H1 (cell line): ENCODE data around the gene GFI1B. TPM values are rescaled to one million over a fixed set of nuclear protein-coding genes. Genes with fewer than 3 reads are reported as not detected.

ENCODE experiments used
- CTCF ChIA-PET: fragments of 300-600 bp; sonication (Branson Sonifier 250); formaldehyde crosslinking; loops from one replicate; lab custom pipeline; 2021; ENCODE audit not compliant: partially characterized antibody; lab: Charles Lee
- POLR2A ChIA-PET: fragments of 300-600 bp; sonication (Branson Sonifier 250); formaldehyde crosslinking; loops from one replicate; lab custom pipeline; 2021; ENCODE audit warnings: inconsistent platforms; ENCODE audit not compliant: partially characterized antibody; lab: Charles Lee
- DNase-seq, 2 experiments: peaks; one replicate each; pipeline versions ENCODE4 v3.0.0 to v3.0.0-alpha.2; 2010 to 2022; ENCODE audit warnings: low spot score in 2 of 2, low read depth in 1 of 2, mixed read lengths in 1 of 2
- FAIRE-seq: peaks from 2 replicates; lab custom pipeline; 2011; peaks lifted over from hg19 to GRCh38; lab: Jason Lieb, UNC
- H2AFZ ChIP-seq: 2 replicates; pipeline ENCODE4 v1.8.1; 2012; ENCODE audit warnings: low read length, inconsistent platforms
- H2AK5ac ChIP-seq: 2 replicates; pipeline ENCODE4 v1.6.1; 2013; ENCODE audit warnings: low read depth, low read length
- H2BK120ac ChIP-seq: replicated peaks from 2 replicates; pipeline ENCODE3; 2013; ENCODE audit warnings: low read depth, low read length, inconsistent platforms
- H2BK12ac ChIP-seq: 2 replicates; pipeline ENCODE4 v1.6.1; 2013; ENCODE audit warnings: low read depth, low read length
- H2BK15ac ChIP-seq: 2 replicates; pipeline ENCODE4 v1.6.1; 2013; ENCODE audit warnings: low read length
- H2BK20ac ChIP-seq: 2 replicates; pipeline ENCODE4 v1.6.1; 2013; ENCODE audit warnings: low read length
- H2BK5ac ChIP-seq: 2 replicates; pipeline ENCODE4 v1.6.1; 2013; ENCODE audit warnings: low read depth, low read length
- H3K14ac ChIP-seq: 2 replicates; pipeline ENCODE4 v1.6.1; 2013; ENCODE audit warnings: inconsistent platforms; ENCODE audit not compliant: insufficient read length
- H3K18ac ChIP-seq: 2 replicates; pipeline ENCODE4 v1.6.1; 2013; ENCODE audit warnings: low read length; ENCODE audit errors: extremely low read depth
- H3K23ac ChIP-seq: 2 replicates; pipeline ENCODE4 v1.6.1; 2013; ENCODE audit warnings: inconsistent platforms; ENCODE audit not compliant: insufficient read length
- H3K23me2 ChIP-seq: 2 replicates; pipeline ENCODE4 v1.6.1; 2013; ENCODE audit warnings: low read depth, low read length
- H3K27ac ChIP-seq: 2 replicates; pipeline ENCODE4 v1.6.1; 2011; ENCODE audit warnings: low read depth, low read length, inconsistent platforms
- H3K27me3 ChIP-seq, 4 experiments: replicated peaks in 1 of 4; 1 replicate in 1 of 4; 2 replicates in 3 of 4; pipeline versions ENCODE4 v1.6.1 to v1.8.1; 2011 to 2013; ENCODE audit warnings: low read length in 3 of 4, mild to moderate bottlenecking in 3 of 4, inconsistent platforms in 2 of 4, mixed read lengths in 2 of 4, moderate library complexity in 1 of 4; ENCODE audit not compliant: control insufficient read depth in 3 of 4, insufficient read depth in 3 of 4; ENCODE audit errors: extremely low read depth in 1 of 4
- H3K36me3 ChIP-seq, 4 experiments: 2 replicates each; pipeline versions ENCODE4 v1.6.1 to v1.8.1; 2011 to 2013; ENCODE audit warnings: mild to moderate bottlenecking in 4 of 4, low read length in 3 of 4, moderate library complexity in 2 of 4, control low read depth in 1 of 4, inconsistent platforms in 1 of 4; ENCODE audit not compliant: insufficient read depth in 4 of 4, control insufficient read depth in 2 of 4
- H3K4ac ChIP-seq: replicated peaks from 2 replicates; pipeline ENCODE3; 2013; ENCODE audit warnings: low read length, low read depth, mixed read lengths, inconsistent platforms; ENCODE audit not compliant: insufficient read length
- H3K4me1 ChIP-seq, 4 experiments: replicated peaks in 1 of 4; 1 replicate in 1 of 4; 2 replicates in 3 of 4; pipeline versions ENCODE4 v1.6.1 to v1.8.1; 2011 to 2013; ENCODE audit warnings: low read length in 3 of 4, inconsistent platforms in 2 of 4, mixed read lengths in 1 of 4; ENCODE audit not compliant: insufficient read depth in 4 of 4, control insufficient read depth in 3 of 4
- H3K4me2 ChIP-seq, 2 experiments: 2 replicates each; pipeline versions ENCODE4 v1.6.1 to v1.8.1; 2011 to 2013; ENCODE audit warnings: low read depth in 2 of 2, low read length in 2 of 2, control low read depth in 1 of 2, inconsistent platforms in 1 of 2, mild to moderate bottlenecking in 1 of 2; ENCODE audit not compliant: insufficient read depth in 1 of 2
- H3K4me3 ChIP-seq, 4 experiments: fragments of 200-600, 300-600 bp in 1 of 4; sonication (generic), shearing (Covaris generic), sonication (Bioruptor Twin) in 1 of 4; 2 replicates each; pipeline versions ENCODE4 v1.5.1 to v1.8.1; 2011 to 2016; ENCODE audit warnings: low read length in 4 of 4, low read depth in 3 of 4, control low read depth in 2 of 4, inconsistent platforms in 2 of 4, mild to moderate bottlenecking in 2 of 4, mixed read lengths in 1 of 4, moderate library complexity in 1 of 4; ENCODE audit not compliant: insufficient read depth in 2 of 4; ENCODE audit errors: extremely low read depth in 1 of 4
- H3K56ac ChIP-seq: replicated peaks from 2 replicates; pipeline ENCODE3; 2013; ENCODE audit warnings: low read depth, mild to moderate bottlenecking, mixed read lengths, low read length, inconsistent platforms; ENCODE audit not compliant: insufficient read length
- H3K79me1 ChIP-seq: 2 replicates; pipeline ENCODE4 v1.6.1; 2013; ENCODE audit warnings: low read depth, low read length, control low read depth
- H3K79me2 ChIP-seq, 2 experiments: 2 replicates each; pipeline versions ENCODE4 v1.6.1 to v1.8.1; 2012 to 2013; ENCODE audit warnings: low read length in 2 of 2, mild to moderate bottlenecking in 2 of 2, inconsistent platforms in 1 of 2; ENCODE audit not compliant: insufficient read depth in 2 of 2, control insufficient read depth in 1 of 2
- H3K9ac ChIP-seq, 4 experiments: replicated peaks in 1 of 4; 1 replicate in 1 of 4; 2 replicates in 3 of 4; pipeline versions ENCODE4 v1.6.1 to v1.8.1; 2011 to 2013; ENCODE audit warnings: low read depth in 3 of 4, low read length in 3 of 4, control low read depth in 2 of 4, mild to moderate bottlenecking in 2 of 4, moderate library complexity in 2 of 4, inconsistent platforms in 1 of 4; ENCODE audit errors: extremely low read depth in 1 of 4
- H3K9me3 ChIP-seq, 2 experiments: 2 replicates each; pipeline versions ENCODE4 v1.6.1 to v1.8.1; 2012 to 2013; ENCODE audit warnings: mild to moderate bottlenecking in 2 of 2, moderate library complexity in 2 of 2, control low read depth in 1 of 2, inconsistent platforms in 1 of 2, low read depth in 1 of 2, low read length in 1 of 2, mixed read lengths in 1 of 2; ENCODE audit not compliant: insufficient read depth in 2 of 2
- H4K20me1 ChIP-seq, 2 experiments: replicated peaks in 1 of 2; 2 replicates each; pipeline versions ENCODE3 to v1.8.1; 2011 to 2013; ENCODE audit warnings: inconsistent platforms in 2 of 2, low read length in 2 of 2, mild to moderate bottlenecking in 1 of 2; ENCODE audit not compliant: insufficient read depth in 2 of 2, control insufficient read depth in 1 of 2
- H4K5ac ChIP-seq: 2 replicates; pipeline ENCODE4 v1.6.1; 2013; ENCODE audit warnings: low read length, low read depth, mixed read lengths, inconsistent platforms; ENCODE audit not compliant: insufficient read length
- H4K8ac ChIP-seq: 2 replicates; pipeline ENCODE4 v1.8.0; 2013; ENCODE audit warnings: mild to moderate bottlenecking, moderate library complexity, low read length, inconsistent platforms; ENCODE audit not compliant: insufficient read depth; ENCODE audit errors: extremely low read depth
- H4K91ac ChIP-seq: replicated peaks from 2 replicates; pipeline ENCODE3; 2013; ENCODE audit warnings: low read length, mixed read lengths, inconsistent platforms; ENCODE audit not compliant: insufficient read length
- NANOG ChIP-seq: IDR thresholded peaks from 2 replicates; pipeline ENCODE4 v1.6.1; 2011; ENCODE audit warnings: low read length, low read depth, mild to moderate bottlenecking, inconsistent platforms; ENCODE audit not compliant: insufficient read depth, poor library complexity, severe bottlenecking
- SIX5 ChIP-seq: IDR thresholded peaks from 2 replicates; pipeline ENCODE4 v1.6.1; 2011; ENCODE audit warnings: mild to moderate bottlenecking, low read depth, low read length
- WGBS, 2 experiments: shearing (Covaris generic) in 1 of 2; methylation state at CpG; one replicate each; pipeline versions ENCODE4 v1.1.6 to v1.1.7; 2013 to 2015; ENCODE audit warnings: low lambda C conversion rate in 2 of 2, mixed read lengths in 2 of 2, inconsistent platforms in 1 of 2, low coverage in 1 of 2, missing lambda C conversion rate in 1 of 2; ENCODE audit not compliant: insufficient replicate concordance in 2 of 2, insufficient coverage in 1 of 2, insufficient read length in 1 of 2; ENCODE audit errors: extremely low coverage in 1 of 2, missing lambda C conversion rate in 1 of 2; 5-methylcytosine and 5-hydroxymethylcytosine counted together
- polyA plus RNA-seq, 7 experiments: library from polyadenylated mRNA; depleted of rRNA in 3 of 7; stranded (reverse) in 5 of 7; unstranded in 2 of 7; fragments of >200 nt in 5 of 7; fragments of 200-250 nt in 2 of 7; gene quantifications; 1 replicate in 5 of 7; 2 replicates in 1 of 7; 4 replicates in 1 of 7; pipeline versions ENCODE4 v1.2.1 to v1.2.3, GENCODE V29; 2011 to 2013; ENCODE audit warnings: missing spikeins in 2 of 7, mixed read lengths in 2 of 7
- total RNA-seq: library from RNA; stranded (reverse); fragmentation: NEBNext Ultra II Directional; extraction: Animal tissue kit (Norgen Biotek cat#: 25700); gene quantifications from 2 replicates; pipeline ENCODE4 v1.2.1, GENCODE V29; 2021
- TF ChIP-seq, protein P1 (sequence below): IDR thresholded peaks from 2 replicates; pipeline ENCODE4 v1.6.1; 2012; ENCODE audit warnings: inconsistent platforms

GFI1B gene
- total and polyA plus RNA-seq, 2 of the 8 experiments (the other 6 are each of a cell fraction or from before 2014, with no cell fraction given): 0.09 to 0.11 TPM

DNA sequence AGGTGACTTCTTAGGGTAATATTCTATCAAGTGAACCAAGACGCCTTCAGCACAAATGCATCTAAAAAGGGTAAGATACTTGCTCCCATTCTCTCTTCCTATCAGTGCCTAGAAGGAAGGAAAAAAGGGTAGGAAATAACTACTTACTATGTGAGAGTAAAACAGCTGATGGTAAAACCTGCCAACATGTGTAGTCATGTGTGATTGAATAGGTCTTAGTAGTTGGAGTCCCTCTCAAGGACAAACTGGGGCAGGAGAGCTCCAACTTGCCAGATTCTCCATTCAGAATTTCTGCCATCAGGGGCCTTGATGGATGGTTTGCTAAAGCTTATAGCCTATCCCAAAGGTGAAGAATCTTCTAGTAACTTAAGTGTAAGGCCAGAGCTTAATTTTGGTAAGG is 39.3 kb upstream of the GFI1B start:
- Histone ChIP-seq H2BK15ac (no peak overlapping the region), H3K4me3 (no peak overlapping the region), H3K4me2 (no peak overlapping the region), H2BK20ac (no peak overlapping the region), H3K27me3 (no peaks in the 10 kb centered on the region), H3K36me3 (peaks cover 0 to 7% (median 0%) of the 10 kb centered on the region in 4 experiments; a peak in 1 of 8 replicates), H2BK120ac (no peak overlapping the region), H3K79me2 (peaks cover 12 to 88% of the 10 kb centered on the region in 2 experiments), H3K18ac (no peak overlapping the region), H4K8ac (no peak overlapping the region), H3K23ac (no peak overlapping the region), H3K27ac (no peak overlapping the region), H3K4me1 (peaks cover 3 to 9% (median 4%) of the 10 kb centered on the region in 4 experiments; a peak in 5 of 7 replicates), H3K56ac (no peak overlapping the region), H2AK5ac (no peak overlapping the region), H3K9ac (no peak overlapping the region), H3K14ac (no peak overlapping the region), H3K9me3 (no peaks in the 10 kb centered on the region), H2AFZ (no peak overlapping the region), H3K79me1 (peaks cover 14% of the 10 kb centered on the region), H2BK5ac (no peak overlapping the region), H2BK12ac (no peak overlapping the region), H4K20me1 (peaks cover 0 to 7% of the 10 kb centered on the region in 2 experiments), H4K91ac (no peak overlapping the region), H3K23me2 (peaks cover 4% of the 10 kb centered on the region; the same call in 1 of the 2 replicates), H4K5ac (no peak overlapping the region), H3K4ac (no peak overlapping the region)
- no peak for TF ChIP-seq NANOG
- TF ChIP-seq, protein P1, sequence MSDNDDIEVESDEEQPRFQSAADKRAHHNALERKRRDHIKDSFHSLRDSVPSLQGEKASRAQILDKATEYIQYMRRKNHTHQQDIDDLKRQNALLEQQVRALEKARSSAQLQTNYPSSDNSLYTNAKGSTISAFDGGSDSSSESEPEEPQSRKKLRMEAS: no peak
- TF ChIP-seq SIX5: no peak
- DNase-seq (no peak), FAIRE-seq (no peak)
- CTCF ChIA-PET: interaction anchor here (1.3 to 1.9 kb wide), 2 partner anchors 38 to 90 kb away, joined by 4 to 6 read pairs; no protein-coding TSS in a partner anchor
- POLR2A ChIA-PET: no interaction called here
- WGBS, 2 experiments: 72% methylated on average over 1 of the region's 1 CpG; no CpG with 5 or more reads in 1 of the 2 experiments
